HCT116 (cell line): ENCODE results near the gene CST4.

Experiments
- CEBPB ChIP-seq: IDR thresholded peaks from 2 replicates; pipeline ENCODE4 v1.6.1; 2012; ENCODE audit warnings: low read depth
- ELF1 ChIP-seq: IDR thresholded peaks from 2 replicates; pipeline ENCODE4 v1.6.1; 2012; ENCODE audit warnings: low read depth, borderline replicate concordance
- EZH2 ChIP-seq: fragments of 200-600 bp; sonication (generic); IDR thresholded peaks from 2 replicates; pipeline ENCODE4 v1.6.1; 2017; ENCODE audit warnings: antibody characterized with exemption, mixed run types
- MAX ChIP-seq: IDR thresholded peaks from 2 replicates; pipeline ENCODE4 v1.6.1; 2012
- POLR2A ChIP-seq: IDR thresholded peaks from 2 replicates; pipeline ENCODE4 v1.7.0; 2011; ENCODE audit warnings: borderline replicate concordance; ENCODE audit not compliant: insufficient read depth, insufficient read length; ENCODE audit errors: extremely low read depth
- YY1 ChIP-seq: IDR thresholded peaks from 2 replicates; pipeline ENCODE4 v1.6.1; 2011; ENCODE audit warnings: low read length, low read depth, moderate library complexity, mild to moderate bottlenecking; ENCODE audit not compliant: insufficient replicate concordance; ENCODE audit errors: extremely low read depth
- TF ChIP-seq, protein P1 (sequence below), 3 experiments: fragments of 200-600 bp in 1 of 3; sonication (generic) in 1 of 3; IDR thresholded peaks in 2 of 3; conservative IDR thresholded peaks in 1 of 3; 2 replicates each; pipeline ENCODE4 v1.5.1; 2012 to 2017; ENCODE audit warnings: low read depth in 2 of 3, low read length in 2 of 3, antibody characterized with exemption in 1 of 3, borderline replicate concordance in 1 of 3, control low read depth in 1 of 3, mild to moderate bottlenecking in 1 of 3, mixed read lengths in 1 of 3, mixed run types in 1 of 3, moderate library complexity in 1 of 3; ENCODE audit not compliant: insufficient read depth in 1 of 3

- TF ChIP-seq POLR2A (no peak), YY1 (no peak), CEBPB (no peak), ELF1 (no peak), MAX (no peak), EZH2 (no peak)
- TF ChIP-seq, protein P1, sequence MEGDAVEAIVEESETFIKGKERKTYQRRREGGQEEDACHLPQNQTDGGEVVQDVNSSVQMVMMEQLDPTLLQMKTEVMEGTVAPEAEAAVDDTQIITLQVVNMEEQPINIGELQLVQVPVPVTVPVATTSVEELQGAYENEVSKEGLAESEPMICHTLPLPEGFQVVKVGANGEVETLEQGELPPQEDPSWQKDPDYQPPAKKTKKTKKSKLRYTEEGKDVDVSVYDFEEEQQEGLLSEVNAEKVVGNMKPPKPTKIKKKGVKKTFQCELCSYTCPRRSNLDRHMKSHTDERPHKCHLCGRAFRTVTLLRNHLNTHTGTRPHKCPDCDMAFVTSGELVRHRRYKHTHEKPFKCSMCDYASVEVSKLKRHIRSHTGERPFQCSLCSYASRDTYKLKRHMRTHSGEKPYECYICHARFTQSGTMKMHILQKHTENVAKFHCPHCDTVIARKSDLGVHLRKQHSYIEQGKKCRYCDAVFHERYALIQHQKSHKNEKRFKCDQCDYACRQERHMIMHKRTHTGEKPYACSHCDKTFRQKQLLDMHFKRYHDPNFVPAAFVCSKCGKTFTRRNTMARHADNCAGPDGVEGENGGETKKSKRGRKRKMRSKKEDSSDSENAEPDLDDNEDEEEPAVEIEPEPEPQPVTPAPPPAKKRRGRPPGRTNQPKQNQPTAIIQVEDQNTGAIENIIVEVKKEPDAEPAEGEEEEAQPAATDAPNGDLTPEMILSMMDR (IDR thresholded peaks at IDR 0.05 in 2 of 3, conservative IDR thresholded peaks at IDR 0.05 in 1 of 3; ENCODE audit: borderline replicate concordance in 1 of 3, insufficient read depth in 1 of 3, low read depth in 2 of 3, low read length in 2 of 3), result no peak
Observed at GRCh38 chr20:23658336-23658735, 30.5 kb downstream of the CST4 start.
